RWPE2 (cell line): Measurements from ENCODE around the gene TIGD3.

Experiments used
- ATAC-seq: fragments of 200-7000 bp; cut with Tn5 transposase; 3 replicates; pipeline ENCODE4 v1.9.1; 2021; ENCODE audit warnings: low read depth
- DNase-seq: peaks from one replicate; pipeline ENCODE4 v3.0.0-alpha.2; 2020; ENCODE audit warnings: low spot score
- H3K27ac ChIP-seq: fragments of 450-650 bp; 2 replicates; pipeline ENCODE4 v1.5.1; 2017; ENCODE audit warnings: mild to moderate bottlenecking; ENCODE audit not compliant: poor library complexity, severe bottlenecking
- H3K27me3 ChIP-seq: fragments of 250-450 bp; sonication (Bioruptor Pico); 2 replicates; pipeline ENCODE4 v1.5.1; 2021; ENCODE audit warnings: mild to moderate bottlenecking, moderate library complexity; ENCODE audit not compliant: insufficient read depth, poor library complexity, severe bottlenecking
- H3K36me3 ChIP-seq: fragments of 250-450 bp; sonication (Bioruptor Pico); 2 replicates; pipeline ENCODE4 v1.5.1; 2020; ENCODE audit warnings: low read depth, mild to moderate bottlenecking, moderate library complexity
- H3K4me1 ChIP-seq: fragments of 250-450 bp; sonication (Bioruptor Pico); 2 replicates; pipeline ENCODE4 v1.5.1; 2021; ENCODE audit warnings: mild to moderate bottlenecking, moderate library complexity; ENCODE audit not compliant: insufficient read depth, poor library complexity, severe bottlenecking
- H3K4me3 ChIP-seq: fragments of 250-450 bp; sonication (Bioruptor Pico); 2 replicates; pipeline ENCODE4 v1.5.1; 2021; ENCODE audit warnings: mild to moderate bottlenecking, moderate library complexity; ENCODE audit not compliant: severe bottlenecking
- H3K9me3 ChIP-seq: fragments of 250-450 bp; sonication (Bioruptor Pico); 2 replicates; pipeline ENCODE4 v1.5.1; 2021; ENCODE audit warnings: mild to moderate bottlenecking, moderate library complexity; ENCODE audit not compliant: severe bottlenecking
- TF ChIP-seq, protein P1 (sequence below): fragments of 450-650 bp; IDR thresholded peaks from one replicate; pipeline ENCODE4 v1.5.1; 2017; ENCODE audit warnings: mild to moderate bottlenecking, moderate library complexity; ENCODE audit not compliant: poor library complexity, severe bottlenecking

TIGD3 gene

DNA sequence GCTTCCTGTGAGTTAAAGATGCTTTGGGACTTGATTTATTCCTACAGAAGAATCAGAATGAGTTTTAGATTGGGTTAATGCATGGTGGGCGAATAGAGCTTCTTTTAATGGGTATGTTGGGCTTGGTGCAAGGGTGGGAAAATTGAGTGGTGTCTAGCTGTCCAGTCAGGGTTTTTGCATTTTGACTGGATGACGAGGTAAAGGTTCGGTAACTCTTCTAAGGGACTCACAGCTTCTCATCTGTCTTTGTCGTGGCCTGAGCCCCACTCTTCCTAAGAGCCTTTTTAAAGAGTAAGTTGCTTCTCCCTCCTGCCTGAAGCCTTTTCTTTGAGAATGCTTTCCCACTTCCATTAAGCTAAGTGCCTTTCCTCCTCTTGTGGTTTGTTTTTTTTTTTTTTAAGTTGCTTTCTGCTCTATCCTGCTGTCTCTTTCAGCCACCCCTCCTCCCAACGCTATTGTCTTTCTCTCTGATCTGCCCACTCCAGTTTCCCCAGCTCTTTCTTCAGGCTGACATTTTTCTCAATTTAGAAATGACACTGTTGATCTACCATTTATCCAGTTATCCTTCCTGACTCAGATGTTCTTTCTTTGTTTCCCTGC is 19.8 kb upstream of the TIGD3 start:
- peaks cover under 1% of the 10 kb centered on the region for H3K4me1 ChIP-seq
- ATAC-seq = no peak
- peak overlapping the region; percentile 67 for H3K4me3 ChIP-seq
- no peaks in the 10 kb centered on the region for H3K9me3 ChIP-seq
- H3K36me3 ChIP-seq = peaks cover 23% of the 10 kb centered on the region
- H3K27ac ChIP-seq = peak overlapping the region; percentile 55
- DNase-seq = no peak
- no peaks in the 10 kb centered on the region for H3K27me3 ChIP-seq
- TF ChIP-seq, protein P1, sequence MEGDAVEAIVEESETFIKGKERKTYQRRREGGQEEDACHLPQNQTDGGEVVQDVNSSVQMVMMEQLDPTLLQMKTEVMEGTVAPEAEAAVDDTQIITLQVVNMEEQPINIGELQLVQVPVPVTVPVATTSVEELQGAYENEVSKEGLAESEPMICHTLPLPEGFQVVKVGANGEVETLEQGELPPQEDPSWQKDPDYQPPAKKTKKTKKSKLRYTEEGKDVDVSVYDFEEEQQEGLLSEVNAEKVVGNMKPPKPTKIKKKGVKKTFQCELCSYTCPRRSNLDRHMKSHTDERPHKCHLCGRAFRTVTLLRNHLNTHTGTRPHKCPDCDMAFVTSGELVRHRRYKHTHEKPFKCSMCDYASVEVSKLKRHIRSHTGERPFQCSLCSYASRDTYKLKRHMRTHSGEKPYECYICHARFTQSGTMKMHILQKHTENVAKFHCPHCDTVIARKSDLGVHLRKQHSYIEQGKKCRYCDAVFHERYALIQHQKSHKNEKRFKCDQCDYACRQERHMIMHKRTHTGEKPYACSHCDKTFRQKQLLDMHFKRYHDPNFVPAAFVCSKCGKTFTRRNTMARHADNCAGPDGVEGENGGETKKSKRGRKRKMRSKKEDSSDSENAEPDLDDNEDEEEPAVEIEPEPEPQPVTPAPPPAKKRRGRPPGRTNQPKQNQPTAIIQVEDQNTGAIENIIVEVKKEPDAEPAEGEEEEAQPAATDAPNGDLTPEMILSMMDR = no peak

DNA sequence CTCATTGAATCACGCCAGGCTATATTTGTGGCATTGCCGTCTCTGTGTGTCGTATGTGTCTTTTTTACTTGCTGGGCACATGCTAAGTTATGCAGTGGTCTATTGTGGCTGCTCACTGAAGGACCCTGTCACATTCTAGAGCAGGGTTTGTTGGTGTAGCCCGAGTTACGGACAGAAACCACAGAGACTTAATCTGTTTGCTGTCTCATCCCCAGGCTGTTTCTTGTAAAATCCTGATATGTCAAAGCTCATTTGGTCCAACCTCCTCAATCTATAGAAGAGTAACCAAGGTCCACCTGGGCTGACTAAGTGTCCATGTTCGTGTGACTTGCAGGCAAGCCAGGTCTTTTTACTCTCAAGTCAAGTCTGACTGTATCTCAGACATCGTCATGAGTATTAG is 15.9 kb upstream of the TIGD3 start:
- Histone ChIP-seq H3K9me3 (no peaks in the 10 kb centered on the region), H3K4me3 (no peak overlapping the region), H3K4me1 (no peaks in the 10 kb centered on the region), H3K27me3 (no peaks in the 10 kb centered on the region), H3K27ac (no peak overlapping the region), H3K36me3 (peaks cover 62% of the 10 kb centered on the region)
- TF ChIP-seq, protein P1 = no peak
- ATAC-seq (no peak), DNase-seq (no peak)

DNA sequence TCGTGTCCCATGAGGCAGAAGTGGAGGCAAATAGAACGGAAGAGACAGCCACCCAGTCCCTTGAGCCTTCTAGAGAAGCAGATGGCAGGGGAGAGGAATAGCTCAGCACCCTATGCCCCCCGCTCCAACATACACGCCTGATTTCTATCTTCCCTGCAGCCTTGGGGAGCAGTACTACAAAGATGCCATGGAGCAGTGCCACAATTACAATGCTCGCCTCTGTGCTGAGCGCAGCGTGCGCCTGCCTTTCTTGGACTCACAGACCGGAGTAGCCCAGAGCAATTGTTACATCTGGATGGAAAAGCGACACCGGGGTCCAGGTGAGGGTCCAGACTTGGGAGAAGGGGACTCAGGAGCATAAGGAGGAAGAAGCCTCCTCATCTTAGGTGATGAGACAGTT is 14.3 kb upstream of the TIGD3 start:
- H3K4me1 ChIP-seq = no peaks in the 10 kb centered on the region
- no peak overlapping the region for H3K4me3 ChIP-seq
- TF ChIP-seq, protein P1 = no peak
- DNase-seq (no peak), ATAC-seq (no peak)
- H3K36me3 ChIP-seq = peaks cover 77% of the 10 kb centered on the region
- H3K9me3 ChIP-seq = no peaks in the 10 kb centered on the region
- no peak overlapping the region for H3K27ac ChIP-seq
- no peaks in the 10 kb centered on the region for H3K27me3 ChIP-seq

DNA sequence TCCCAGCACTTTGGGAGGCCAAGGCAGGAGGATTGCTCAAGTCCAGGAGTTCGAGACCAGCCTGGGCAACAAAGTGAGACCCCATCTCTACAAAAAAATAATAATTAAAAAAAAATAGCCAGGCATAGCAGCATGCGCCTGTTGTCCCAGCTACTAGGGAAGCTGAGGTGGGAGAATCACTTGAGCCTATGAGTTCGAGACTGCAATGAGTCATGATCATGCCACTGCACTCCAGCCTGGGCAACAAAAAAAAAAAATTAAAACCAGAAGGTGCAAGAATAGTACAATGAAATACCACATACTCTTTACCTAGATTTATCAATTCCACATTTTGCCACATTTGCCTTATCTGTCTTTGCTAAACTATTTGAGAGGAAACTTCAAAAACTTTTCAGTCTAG is 12.7 kb upstream of the TIGD3 start:
- peaks cover 86% of the 10 kb centered on the region for H3K36me3 ChIP-seq
- no peak for ATAC-seq

DNA sequence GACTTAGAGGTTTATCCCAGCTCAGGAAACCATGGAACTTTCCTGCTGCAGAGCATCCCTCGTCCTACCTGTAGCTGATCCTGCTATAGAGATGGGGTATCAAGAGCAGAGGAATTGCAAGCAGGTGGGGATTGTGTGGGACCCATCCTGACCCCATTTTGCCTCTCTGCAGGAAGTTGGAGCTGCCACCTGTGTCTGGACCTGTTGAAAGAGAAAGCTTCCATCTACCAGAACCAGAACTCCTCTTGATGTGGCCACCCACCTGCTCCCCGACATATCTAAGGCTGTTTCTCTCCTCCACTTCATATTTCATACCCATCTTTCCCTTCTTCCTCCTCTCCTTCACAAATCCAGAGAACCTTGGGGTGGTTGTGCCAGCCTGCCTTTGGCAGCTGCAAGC is 3.0 kb upstream of the TIGD3 start:
- H3K36me3 ChIP-seq = peaks cover 54% of the 10 kb centered on the region
- TF ChIP-seq, protein P1 = no peak
- peaks cover 3% of the 10 kb centered on the region for H3K27me3 ChIP-seq
- ATAC-seq = no peak
- DNase-seq = no peak
- H3K27ac ChIP-seq = no peak overlapping the region
- H3K9me3 ChIP-seq = no peaks in the 10 kb centered on the region
- no peak overlapping the region for H3K4me3 ChIP-seq
- H3K4me1 ChIP-seq = no peaks in the 10 kb centered on the region

More for the DNA sequence above, 12.7 kb upstream of the TIGD3 start:
- TF ChIP-seq, protein P1 = no peak
- Histone ChIP-seq H3K27me3 (no peaks in the 10 kb centered on the region), H3K9me3 (no peaks in the 10 kb centered on the region), H3K4me3 (no peak overlapping the region), H3K4me1 (no peaks in the 10 kb centered on the region), H3K27ac (no peak overlapping the region)
- no peak for DNase-seq
